Ishikawa (cell line): ENCODE results near the gene KDM4F.

Source experiments
- CEBPB ChIP-seq: IDR thresholded peaks from 2 replicates; pipeline ENCODE4 v1.6.1; 2012
- CREB1 ChIP-seq: IDR thresholded peaks from 2 replicates; pipeline ENCODE4 v1.6.1; 2012; ENCODE audit warnings: low read depth
- EGR1 ChIP-seq: IDR thresholded peaks from 2 replicates; pipeline ENCODE4 v1.6.1; 2012
- EP300 ChIP-seq: IDR thresholded peaks from 2 replicates; pipeline ENCODE4 v1.6.1; 2012; ENCODE audit warnings: borderline replicate concordance
- FOXM1 ChIP-seq: IDR thresholded peaks from 2 replicates; pipeline ENCODE4 v1.6.1; 2012; ENCODE audit warnings: low read depth, borderline replicate concordance
- NFIC ChIP-seq: IDR thresholded peaks from 2 replicates; pipeline ENCODE4 v1.6.1; 2012
- RAD21 ChIP-seq: IDR thresholded peaks from 2 replicates; pipeline ENCODE4 v1.6.1; 2012; ENCODE audit warnings: low read depth
- TAF1 ChIP-seq: IDR thresholded peaks from 2 replicates; pipeline ENCODE4 v1.6.1; 2012; ENCODE audit warnings: low read depth, mild to moderate bottlenecking
- TCF12 ChIP-seq: IDR thresholded peaks from 2 replicates; pipeline ENCODE4 v1.6.1; 2012; ENCODE audit warnings: low read depth
- TEAD4 ChIP-seq: IDR thresholded peaks from 2 replicates; pipeline ENCODE4 v1.6.1; 2012
- USF1 ChIP-seq: IDR thresholded peaks from 2 replicates; pipeline ENCODE4 v1.6.1; 2012
- YY1 ChIP-seq: IDR thresholded peaks from 2 replicates; pipeline ENCODE4 v1.6.1; 2012; ENCODE audit warnings: low read depth
- ZBTB7A ChIP-seq: IDR thresholded peaks from 2 replicates; pipeline ENCODE4 v1.6.1; 2012; ENCODE audit warnings: low read depth
- TF ChIP-seq, protein P1 (sequence below): IDR thresholded peaks from 2 replicates; pipeline ENCODE4 v1.6.1; 2012
- TF ChIP-seq, protein P2 (sequence below): IDR thresholded peaks from 2 replicates; pipeline ENCODE4 v1.6.1; 2012; ENCODE audit warnings: low read depth, mild to moderate bottlenecking

The KDM4F gene

DNA sequence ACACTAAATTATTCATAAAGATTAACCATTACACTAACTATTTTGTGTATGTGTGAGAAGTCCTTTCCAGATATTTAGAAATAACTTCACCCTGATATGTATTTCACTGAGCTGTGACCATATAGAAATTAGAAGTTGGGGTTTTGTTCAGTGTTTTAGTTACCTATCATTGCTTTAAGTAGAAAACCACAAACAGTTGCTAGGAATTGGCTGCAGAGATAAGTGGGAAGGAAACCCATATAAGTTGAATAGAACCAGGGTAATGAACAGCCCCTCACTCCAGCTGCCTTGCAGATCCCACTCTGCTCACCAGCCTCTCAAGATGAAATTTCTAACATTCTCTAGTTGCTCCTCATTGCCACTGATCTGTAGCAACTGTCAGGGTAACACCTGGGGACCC, 27.8 kb downstream of the KDM4F start:
- TF ChIP-seq CREB1: no peak
- TF ChIP-seq FOXM1: no peak
- TF ChIP-seq NFIC: no peak
- no peak for TF ChIP-seq TCF12
- TF ChIP-seq, protein P1, sequence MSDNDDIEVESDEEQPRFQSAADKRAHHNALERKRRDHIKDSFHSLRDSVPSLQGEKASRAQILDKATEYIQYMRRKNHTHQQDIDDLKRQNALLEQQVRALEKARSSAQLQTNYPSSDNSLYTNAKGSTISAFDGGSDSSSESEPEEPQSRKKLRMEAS: no peak
- no peak for TF ChIP-seq USF1
- no peak for TF ChIP-seq RAD21
- TF ChIP-seq ZBTB7A: no peak
- TF ChIP-seq, protein P2, sequence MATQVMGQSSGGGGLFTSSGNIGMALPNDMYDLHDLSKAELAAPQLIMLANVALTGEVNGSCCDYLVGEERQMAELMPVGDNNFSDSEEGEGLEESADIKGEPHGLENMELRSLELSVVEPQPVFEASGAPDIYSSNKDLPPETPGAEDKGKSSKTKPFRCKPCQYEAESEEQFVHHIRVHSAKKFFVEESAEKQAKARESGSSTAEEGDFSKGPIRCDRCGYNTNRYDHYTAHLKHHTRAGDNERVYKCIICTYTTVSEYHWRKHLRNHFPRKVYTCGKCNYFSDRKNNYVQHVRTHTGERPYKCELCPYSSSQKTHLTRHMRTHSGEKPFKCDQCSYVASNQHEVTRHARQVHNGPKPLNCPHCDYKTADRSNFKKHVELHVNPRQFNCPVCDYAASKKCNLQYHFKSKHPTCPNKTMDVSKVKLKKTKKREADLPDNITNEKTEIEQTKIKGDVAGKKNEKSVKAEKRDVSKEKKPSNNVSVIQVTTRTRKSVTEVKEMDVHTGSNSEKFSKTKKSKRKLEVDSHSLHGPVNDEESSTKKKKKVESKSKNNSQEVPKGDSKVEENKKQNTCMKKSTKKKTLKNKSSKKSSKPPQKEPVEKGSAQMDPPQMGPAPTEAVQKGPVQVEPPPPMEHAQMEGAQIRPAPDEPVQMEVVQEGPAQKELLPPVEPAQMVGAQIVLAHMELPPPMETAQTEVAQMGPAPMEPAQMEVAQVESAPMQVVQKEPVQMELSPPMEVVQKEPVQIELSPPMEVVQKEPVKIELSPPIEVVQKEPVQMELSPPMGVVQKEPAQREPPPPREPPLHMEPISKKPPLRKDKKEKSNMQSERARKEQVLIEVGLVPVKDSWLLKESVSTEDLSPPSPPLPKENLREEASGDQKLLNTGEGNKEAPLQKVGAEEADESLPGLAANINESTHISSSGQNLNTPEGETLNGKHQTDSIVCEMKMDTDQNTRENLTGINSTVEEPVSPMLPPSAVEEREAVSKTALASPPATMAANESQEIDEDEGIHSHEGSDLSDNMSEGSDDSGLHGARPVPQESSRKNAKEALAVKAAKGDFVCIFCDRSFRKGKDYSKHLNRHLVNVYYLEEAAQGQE: no peak
- TF ChIP-seq TAF1: no peak
- no peak for TF ChIP-seq EGR1
- TF ChIP-seq EP300: no peak
- no peak for TF ChIP-seq CEBPB
- TF ChIP-seq YY1: no peak
- no peak for TF ChIP-seq TEAD4

DNA sequence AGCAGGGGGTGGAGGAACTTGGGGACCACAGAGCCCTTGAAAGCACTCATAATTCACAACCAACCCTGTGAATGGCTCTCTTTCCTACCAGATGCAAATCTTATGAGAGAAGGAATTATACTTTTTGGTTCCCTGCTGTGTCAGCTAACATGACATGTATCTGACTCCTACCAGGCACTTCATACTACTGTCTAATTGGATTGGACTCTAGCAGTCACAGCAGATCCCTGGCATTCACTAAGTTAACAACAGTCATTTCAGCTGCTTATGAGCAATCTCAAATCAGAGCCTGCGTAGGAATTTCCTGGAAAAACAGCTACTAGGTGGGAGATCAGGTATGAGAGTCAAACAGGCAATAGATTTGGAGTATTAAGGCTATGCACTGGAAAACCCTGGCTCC, 29.3 kb downstream of the KDM4F start:
- TF ChIP-seq NFIC: no peak
- no peak for TF ChIP-seq EP300
- no peak for TF ChIP-seq TAF1
- TF ChIP-seq USF1: no peak
- TF ChIP-seq YY1: no peak
- no peak for TF ChIP-seq ZBTB7A
- TF ChIP-seq CEBPB: no peak
- no peak for TF ChIP-seq TEAD4
- no peak for TF ChIP-seq RAD21
- no peak for TF ChIP-seq FOXM1

DNA sequence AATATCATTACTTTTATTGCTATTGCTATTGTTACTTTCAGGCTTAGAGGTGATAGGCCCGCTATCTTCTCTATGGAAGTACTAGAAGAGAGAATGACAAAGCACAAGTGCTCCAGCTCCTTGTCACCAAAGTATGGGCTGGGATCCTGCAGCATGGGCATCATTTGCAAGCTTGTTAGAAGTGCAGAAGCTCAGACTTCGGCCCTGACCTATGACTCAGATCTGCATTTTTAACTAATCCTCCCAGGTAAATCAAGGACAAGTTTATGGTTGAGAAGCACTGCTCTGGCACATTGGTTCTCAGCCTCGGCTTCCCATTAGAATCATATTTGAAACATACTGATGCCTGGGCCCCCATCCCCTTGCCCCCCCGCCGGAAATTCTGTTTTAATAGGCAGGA, 31.8 kb downstream of the KDM4F start:
- TF ChIP-seq TAF1: no peak

- TF ChIP-seq TEAD4 (no peak), TCF12 (no peak), ZBTB7A (no peak), CEBPB (no peak), EP300 (no peak), YY1 (no peak), RAD21 (no peak), NFIC (no peak), USF1 (no peak)
- TF ChIP-seq, protein P1: no peak
- TF ChIP-seq, protein P2: no peak
Observed at GRCh38 chr11:95081412-95081811, 32.2 kb downstream of the KDM4F start.

- TF ChIP-seq CEBPB: no peak
- TF ChIP-seq ZBTB7A: no peak
- TF ChIP-seq YY1: no peak
- TF ChIP-seq TAF1: no peak
- no peak for TF ChIP-seq CREB1
- no peak for TF ChIP-seq TCF12
- no peak for TF ChIP-seq NFIC
- no peak for TF ChIP-seq EGR1
- no peak for TF ChIP-seq FOXM1
- TF ChIP-seq TEAD4: no peak
Observed at GRCh38 chr11:95082576-95083001, 33.4 kb downstream of the KDM4F start.

DNA sequence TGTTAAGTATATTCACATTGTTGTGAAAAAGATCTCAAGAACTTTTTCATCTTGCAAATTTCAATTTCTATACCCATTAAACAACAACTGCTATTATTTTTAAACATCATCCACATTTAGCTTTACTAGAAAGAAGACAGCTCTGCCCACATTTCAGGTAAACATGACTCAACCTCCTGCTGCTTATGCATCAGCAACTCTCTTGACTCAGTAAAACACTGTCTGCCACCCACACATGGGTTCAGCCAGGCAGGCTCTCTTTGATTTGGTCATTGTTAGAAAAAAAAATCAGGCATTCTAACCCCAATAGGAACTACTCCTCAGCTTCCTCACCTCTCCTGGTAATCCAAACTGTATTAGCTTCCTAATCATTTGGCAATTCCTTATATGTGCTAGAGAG, 35.3 kb downstream of the KDM4F start:
- TF ChIP-seq EP300 (no peak), EGR1 (peak; percentile 61)
